ENCODE results near the gene PRKAB1.

PRKAB1 gene

GRCh38 chr12:119713551-119714031, 45.7 kb downstream of the PRKAB1 start:
- ATAC-seq, result no peak
- no peak for DNase-seq

- ATAC-seq (peak; percentile 72), DNase-seq (no peak)
Measured at GRCh38 chr12:119714614-119715267, 46.8 kb downstream of the PRKAB1 start.

- no peak for ATAC-seq
- no peak for DNase-seq
Measured at GRCh38 chr12:119715268-119715620, 47.3 kb downstream of the PRKAB1 start.

GRCh38 chr12:119718141-119718540, 50.2 kb downstream of the PRKAB1 start:
- DNase-seq, result no peak
- ATAC-seq, result no peak

- DNase-seq (no peak), ATAC-seq (no peak)
Measured at GRCh38 chr12:119720349-119720748, 52.4 kb downstream of the PRKAB1 start.

GRCh38 chr12:119721306-119721705, 53.4 kb downstream of the PRKAB1 start:
- ATAC-seq, result no peak
- DNase-seq, result no peak

GRCh38 chr12:119725523-119725922, 57.6 kb downstream of the PRKAB1 start:
- no peak for ATAC-seq
- no peak for DNase-seq

- DNase-seq (no peak), ATAC-seq (no peak)
Measured at GRCh38 chr12:119727600-119728443, 59.9 kb downstream of the PRKAB1 start.

- no peak for DNase-seq
- no peak for ATAC-seq
Measured at GRCh38 chr12:119728444-119728745, 60.5 kb downstream of the PRKAB1 start.

GRCh38 chr12:119729871-119730270, 61.9 kb downstream of the PRKAB1 start:
- ATAC-seq, result no peak
- DNase-seq, result no peak

- ATAC-seq, result no peak
- DNase-seq, result no peak
Measured at GRCh38 chr12:119730381-119730780, 62.4 kb downstream of the PRKAB1 start.
